SW 1271 (cell line): ENCODE measurements around the gene RBL2.
"Not testable (repeated sequence)": the region's sequence is repeated elsewhere in the genome, so short reads cannot be mapped to it uniquely, and the experiment has no call there.

Source experiments
- DNase-seq, 2 experiments: peaks; one replicate each; lab custom pipeline; 2025; lab: John Stamatoyannopoulos, UW

RBL2 gene

GRCh38 chr16:53507464-53508179 lies 73.4 kb downstream of the RBL2 start:
- no peak for DNase-seq

- DNase-seq, result peak in 1 of 2 experiments; percentile 39
These were observed 75.8 kb downstream of the RBL2 start for GRCh38 chr16:53509906-53510703.

GRCh38 chr16:53510704-53511070 lies 76.4 kb downstream of the RBL2 start:
- no peak for DNase-seq

- DNase-seq, result no peak
These were observed 76.8 kb downstream of the RBL2 start for GRCh38 chr16:53511084-53511402.

GRCh38 chr16:53511403-53512280 lies 77.4 kb downstream of the RBL2 start:
- no peak for DNase-seq

GRCh38 chr16:53512795-53513194 lies 78.5 kb downstream of the RBL2 start:
- DNase-seq, result not testable (repeated sequence)

GRCh38 chr16:53515259-53515658 lies 81.0 kb downstream of the RBL2 start:
- DNase-seq, result no peak

GRCh38 chr16:53515811-53516210 lies 81.5 kb downstream of the RBL2 start:
- DNase-seq, result no peak

- no peak for DNase-seq
These were observed 83.6 kb downstream of the RBL2 start for GRCh38 chr16:53517851-53518250.

- peak in 1 of 2 experiments; percentile 10 for DNase-seq
These were observed 84.5 kb downstream of the RBL2 start for GRCh38 chr16:53518550-53519416.

GRCh38 chr16:53519417-53520091 lies 85.3 kb downstream of the RBL2 start:
- no peak for DNase-seq

- DNase-seq, result no peak
These were observed 89.0 kb downstream of the RBL2 start for GRCh38 chr16:53523126-53523804.

- DNase-seq, result no peak
These were observed 89.8 kb downstream of the RBL2 start for GRCh38 chr16:53523971-53524548.

GRCh38 chr16:53528797-53529196 lies 94.5 kb downstream of the RBL2 start:
- no peak for DNase-seq

- DNase-seq, result no peak
These were observed 95.2 kb downstream of the RBL2 start for GRCh38 chr16:53529513-53529912.

GRCh38 chr16:53530046-53530445 lies 95.8 kb downstream of the RBL2 start:
- no peak for DNase-seq

GRCh38 chr16:53530741-53531140 lies 96.5 kb downstream of the RBL2 start:
- DNase-seq, result no peak

- DNase-seq, result no peak
These were observed 99.9 kb downstream of the RBL2 start for GRCh38 chr16:53534206-53534605.

GRCh38 chr16:53537626-53538025 lies 103.4 kb downstream of the RBL2 start:
- no peak for DNase-seq

- DNase-seq, result not testable (repeated sequence)
These were observed 105.1 kb downstream of the RBL2 start for GRCh38 chr16:53539346-53539745.
